GM21390 (cell line): Measurements from ENCODE around the gene FGF5.
"Not testable (repeated sequence)": the region's sequence is repeated elsewhere in the genome, so short reads cannot be mapped to it uniquely, and the experiment has no call there.

Source experiments
- ATAC-seq: cut with Tn5 transposase; IDR thresholded peaks from one replicate; pipeline ENCODE4 v1.9.1; 2021; ENCODE audit not compliant: unreplicated experiment

FGF5 gene

DNA sequence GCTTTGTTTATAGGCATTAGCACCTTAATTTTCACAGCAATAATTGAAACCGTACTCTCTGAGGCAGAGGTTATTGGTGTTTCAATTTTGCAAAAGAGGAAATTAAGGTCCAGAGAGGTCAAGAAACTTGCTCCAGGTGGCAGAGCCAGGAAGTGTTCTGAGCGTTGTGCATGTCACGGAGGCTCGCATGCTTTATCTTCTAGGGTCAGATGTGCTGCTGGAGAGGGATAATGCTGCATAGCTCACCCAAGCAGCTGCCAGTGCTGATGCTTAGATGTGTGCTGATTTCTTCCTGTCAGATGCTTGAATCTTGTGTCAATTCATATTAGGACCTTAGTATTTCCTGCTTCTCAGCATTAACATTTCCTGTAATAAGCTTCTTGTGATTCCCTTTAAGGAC lies 13.0 kb upstream of the FGF5 start:
- ATAC-seq, result no peak

DNA sequence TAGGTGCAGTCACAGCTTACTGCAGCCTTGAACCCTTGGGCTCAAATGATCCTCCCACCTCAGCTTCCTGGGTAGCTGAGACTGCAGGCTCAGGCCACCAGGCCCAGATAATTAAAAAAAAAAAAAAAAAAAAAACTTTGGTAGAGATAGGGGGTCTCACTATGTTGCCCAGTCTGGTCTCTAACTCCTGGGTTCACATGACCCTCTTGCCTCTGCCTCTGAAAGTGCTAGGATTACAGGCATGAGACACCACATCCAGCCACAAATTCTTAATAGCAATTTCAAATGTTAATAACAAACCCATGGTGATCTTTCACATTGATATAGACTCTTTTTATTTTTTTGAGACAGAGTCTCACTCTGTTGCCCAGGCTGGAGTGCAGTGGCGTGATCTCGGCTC lies 12.3 kb upstream of the FGF5 start:
- ATAC-seq, result no peak

DNA sequence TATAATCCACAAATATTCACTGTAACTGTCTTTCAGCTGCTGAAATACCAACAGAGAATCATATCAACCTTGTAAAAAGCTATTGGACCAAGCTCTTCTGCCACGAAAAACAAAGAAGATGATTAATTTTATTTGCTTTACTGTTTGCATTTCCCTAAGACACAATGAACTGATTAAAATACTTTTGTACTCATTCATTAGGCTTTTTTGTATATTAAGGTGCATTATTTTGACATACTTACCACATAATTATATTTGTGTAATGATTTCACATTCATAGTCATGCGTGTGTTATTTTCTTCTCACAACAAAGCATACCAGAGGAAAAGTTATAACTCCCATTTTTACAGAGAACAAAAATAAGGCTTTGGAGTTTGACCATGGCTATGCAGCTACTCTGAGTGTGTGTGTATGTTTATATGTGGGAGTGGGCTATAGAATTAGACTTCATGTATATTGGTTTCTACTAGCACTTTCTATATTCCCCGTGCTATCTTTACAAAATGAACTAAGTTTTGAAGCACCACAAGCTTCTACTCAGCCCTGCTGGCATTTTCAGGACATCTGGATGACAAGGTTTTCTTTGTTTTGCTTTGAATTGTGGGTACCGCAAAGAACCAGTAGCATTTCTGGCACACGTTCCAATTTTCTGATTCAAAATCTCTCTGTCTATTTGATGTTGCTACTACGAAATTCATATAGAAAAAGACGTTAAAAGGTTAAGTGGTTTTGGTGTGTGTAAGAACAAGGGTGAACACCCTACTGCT lies 11.0 kb upstream of the FGF5 start:
- ATAC-seq, result no peak

DNA sequence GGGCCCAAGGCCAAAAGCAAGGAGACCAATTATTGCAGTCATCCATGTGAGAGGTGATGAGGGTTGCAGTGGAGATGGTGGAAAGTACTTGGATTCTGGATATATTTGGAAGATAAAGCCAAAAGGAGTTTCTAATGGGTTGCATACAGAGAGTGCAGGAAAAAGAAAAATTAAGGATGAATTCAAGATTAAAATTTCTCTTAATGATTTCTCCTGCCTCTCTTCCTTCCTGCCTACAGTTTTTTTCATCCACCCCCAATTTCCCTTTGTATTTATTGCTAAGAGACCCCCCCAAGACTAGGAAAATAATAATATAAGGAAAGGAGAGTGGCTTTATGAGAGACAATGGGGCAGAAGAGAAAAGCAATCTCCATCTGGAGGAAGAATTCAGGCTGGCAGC lies 8.6 kb upstream of the FGF5 start:
- no peak for ATAC-seq

DNA sequence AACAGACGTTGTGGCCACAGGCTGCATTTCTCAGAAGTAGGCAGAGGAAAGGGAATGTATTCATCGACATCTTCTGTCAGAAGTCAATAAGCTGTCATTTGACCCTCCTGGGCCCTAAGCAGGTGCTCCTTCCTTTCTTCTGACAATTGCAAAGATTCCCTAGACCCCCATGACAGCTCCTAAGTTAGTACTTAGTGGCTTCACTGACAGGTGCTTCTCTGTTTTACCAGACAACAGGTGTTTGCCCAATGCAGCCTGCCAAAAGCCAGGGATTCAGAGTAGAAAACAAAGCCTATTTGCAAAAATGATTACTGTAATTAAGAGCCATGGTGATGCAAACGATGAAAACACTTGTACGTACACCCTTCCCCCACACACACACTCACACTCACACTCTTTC lies 7.5 kb upstream of the FGF5 start:
- no peak for ATAC-seq

DNA sequence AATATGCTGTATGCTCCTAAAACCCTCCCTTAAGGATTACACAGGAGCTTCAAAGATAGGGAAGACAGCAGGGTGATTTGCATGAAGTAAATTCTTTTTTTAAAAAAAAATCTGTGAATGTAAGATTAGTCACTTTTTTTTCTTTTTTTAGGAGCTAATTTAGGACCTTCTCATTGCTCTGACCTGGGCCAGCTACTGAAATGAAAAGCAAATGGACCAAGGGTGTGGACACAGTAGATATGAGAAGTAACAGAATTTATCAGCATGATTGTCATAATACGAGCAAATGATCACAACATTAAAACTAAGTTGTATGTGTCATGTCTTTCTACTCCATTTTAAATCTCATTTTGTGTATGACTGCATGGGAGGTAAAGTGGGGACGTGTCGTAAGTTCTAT lies 6.6 kb upstream of the FGF5 start:
- ATAC-seq, result no peak

DNA sequence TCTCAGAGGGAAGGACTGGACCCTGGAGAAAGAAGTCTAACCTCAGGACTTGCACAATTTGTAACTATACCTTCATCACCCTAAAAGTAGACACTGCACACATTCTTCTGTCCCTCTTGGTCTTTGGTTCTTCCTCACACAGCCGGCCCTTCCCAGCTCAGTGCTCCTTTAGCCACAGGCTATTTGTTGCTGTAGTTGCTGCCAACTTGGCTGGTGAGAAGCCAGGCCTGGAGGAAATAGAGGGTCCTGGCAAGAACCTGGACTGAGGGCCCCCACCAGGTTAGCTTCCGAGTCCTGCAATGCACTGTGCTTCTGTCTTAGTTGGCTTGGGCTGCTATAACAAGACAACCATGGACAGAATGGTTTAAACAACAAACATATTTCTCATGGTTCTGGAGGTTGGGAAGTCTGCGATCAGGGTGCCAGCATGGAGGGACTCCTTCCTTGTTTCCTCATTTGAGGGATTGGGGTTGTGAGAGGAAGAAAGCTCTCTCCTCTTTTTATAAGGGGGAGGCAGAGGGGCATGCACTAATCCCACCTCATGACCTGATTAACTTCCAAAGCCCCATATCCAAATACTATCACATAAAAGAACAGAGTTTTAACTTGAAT lies 4.4 kb upstream of the FGF5 start:
- no peak for ATAC-seq

DNA sequence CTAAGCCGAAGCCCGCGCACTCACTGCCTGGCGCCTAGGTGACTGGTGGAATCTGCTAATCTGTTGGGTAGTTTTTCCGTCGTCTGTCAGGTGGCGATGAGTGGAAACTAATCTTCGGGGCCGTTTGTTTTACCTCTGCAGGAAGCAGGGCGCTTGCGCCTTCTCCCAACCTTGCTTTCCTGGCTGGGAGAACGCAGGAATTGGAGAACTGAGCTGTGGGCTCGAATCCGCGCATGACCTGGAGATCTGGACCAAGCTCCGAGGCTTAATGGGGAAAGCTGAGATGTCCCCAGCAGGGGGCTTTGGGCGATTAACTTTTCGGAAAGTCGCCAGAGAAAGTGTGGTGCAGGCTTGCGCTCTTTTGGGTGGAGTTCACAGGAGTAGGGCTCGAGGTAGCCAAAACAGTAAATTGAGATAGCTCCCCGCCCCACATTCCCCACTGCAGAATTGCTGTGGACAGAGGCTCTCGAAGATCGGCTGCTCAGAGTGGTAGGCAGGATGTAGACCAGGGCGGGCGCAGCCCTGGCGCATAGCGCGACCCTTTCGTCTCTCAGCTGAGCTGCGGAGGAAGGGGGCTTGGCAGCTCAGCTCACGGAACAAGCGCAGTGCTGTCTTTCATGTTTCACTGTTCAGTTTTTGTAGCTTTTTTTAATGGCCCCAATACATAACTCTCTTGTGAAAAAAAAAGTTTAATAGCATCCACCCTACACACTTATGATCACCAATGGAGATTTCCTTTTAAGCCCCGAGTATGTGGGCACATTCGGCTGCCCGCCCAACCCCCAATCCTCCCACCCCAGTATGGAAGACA lies 2.7 kb upstream of the FGF5 start:
- no peak for ATAC-seq

DNA sequence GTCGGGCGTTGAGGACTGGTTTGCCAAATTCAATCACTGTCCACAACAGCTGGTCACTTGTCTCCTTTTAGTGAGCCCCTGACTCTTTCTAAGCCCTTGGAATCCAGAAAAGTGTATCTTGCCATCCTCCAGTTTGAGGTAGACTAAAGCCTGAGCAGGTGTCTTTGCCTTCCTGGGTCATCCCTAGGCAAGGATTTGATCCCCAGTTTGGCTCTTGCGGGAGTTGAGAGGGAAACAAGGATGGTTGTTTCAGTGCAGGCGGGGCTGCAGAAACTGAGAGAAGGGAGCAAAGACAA lies 2.2 kb upstream of the FGF5 start:
- no peak for ATAC-seq

DNA sequence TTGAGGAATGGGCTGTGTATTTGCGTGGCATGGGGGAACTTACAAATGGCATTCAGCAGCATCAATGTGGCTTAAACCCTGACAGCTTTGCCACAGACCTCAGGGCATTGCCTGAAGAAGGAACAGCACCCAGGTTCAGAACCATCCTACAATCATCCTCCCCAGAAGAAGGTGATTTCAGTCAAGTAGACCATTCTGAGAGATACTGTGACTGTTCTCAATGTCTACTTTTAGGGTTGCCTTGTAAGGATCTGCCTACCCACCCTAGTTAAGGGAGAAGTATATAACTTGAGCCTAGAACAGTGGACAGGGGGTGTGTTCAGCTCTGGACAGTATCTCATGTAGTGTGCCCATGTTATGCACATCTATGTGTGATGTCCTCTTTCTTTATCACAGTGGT lies 1.6 kb upstream of the FGF5 start:
- no peak for ATAC-seq

DNA sequence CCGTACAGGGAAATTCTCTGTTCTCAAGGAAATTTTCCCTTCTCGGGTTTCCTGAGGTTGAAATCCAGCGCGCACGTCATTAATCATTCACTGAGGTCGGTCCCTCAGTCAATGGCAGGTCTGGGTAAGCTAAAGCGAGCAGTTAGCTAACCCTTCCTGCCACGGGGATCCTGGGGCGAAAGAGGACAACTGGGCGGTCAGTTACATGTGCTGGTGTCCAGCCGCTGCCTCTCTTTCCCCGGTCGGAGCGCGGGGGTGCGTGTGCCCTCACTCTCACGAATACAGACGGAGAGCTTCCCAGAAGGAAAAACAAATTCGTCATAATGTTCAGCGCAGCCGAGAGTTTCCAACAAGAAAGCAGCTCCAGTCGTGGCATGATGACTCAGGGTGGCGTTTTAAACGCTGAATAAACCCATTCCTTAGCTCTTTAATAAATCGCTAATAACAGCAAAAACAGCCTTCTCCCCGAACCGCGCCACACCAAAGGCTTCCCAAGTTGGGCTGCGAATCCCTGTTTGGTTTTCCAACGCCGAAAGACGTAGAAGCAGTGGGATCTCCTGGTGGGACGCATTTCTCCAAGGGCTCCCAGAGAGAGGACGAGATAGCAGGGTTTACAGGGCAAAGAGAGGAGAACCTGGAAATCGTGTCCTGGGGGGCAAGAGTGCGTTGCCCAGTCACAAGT lies 752 bp upstream of the FGF5 start:
- ATAC-seq, result no peak

DNA sequence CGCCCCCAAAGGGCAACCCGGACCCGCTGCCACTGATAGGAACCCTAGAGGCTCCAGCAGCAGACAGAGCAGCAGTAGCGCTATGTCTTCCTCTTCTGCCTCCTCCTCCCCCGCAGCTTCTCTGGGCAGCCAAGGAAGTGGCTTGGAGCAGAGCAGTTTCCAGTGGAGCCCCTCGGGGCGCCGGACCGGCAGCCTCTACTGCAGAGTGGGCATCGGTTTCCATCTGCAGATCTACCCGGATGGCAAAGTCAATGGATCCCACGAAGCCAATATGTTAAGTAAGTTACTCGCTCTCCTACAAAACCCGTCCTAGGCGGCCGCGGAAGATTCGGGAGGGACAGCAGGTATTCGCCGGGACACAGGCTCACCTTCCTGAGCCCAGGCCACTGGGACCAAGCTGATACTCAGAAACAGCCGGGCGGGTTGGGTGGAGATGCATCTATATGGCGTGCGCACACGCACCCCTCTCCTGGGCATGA lies 477 bp downstream of the FGF5 start:
- no peak for ATAC-seq

DNA sequence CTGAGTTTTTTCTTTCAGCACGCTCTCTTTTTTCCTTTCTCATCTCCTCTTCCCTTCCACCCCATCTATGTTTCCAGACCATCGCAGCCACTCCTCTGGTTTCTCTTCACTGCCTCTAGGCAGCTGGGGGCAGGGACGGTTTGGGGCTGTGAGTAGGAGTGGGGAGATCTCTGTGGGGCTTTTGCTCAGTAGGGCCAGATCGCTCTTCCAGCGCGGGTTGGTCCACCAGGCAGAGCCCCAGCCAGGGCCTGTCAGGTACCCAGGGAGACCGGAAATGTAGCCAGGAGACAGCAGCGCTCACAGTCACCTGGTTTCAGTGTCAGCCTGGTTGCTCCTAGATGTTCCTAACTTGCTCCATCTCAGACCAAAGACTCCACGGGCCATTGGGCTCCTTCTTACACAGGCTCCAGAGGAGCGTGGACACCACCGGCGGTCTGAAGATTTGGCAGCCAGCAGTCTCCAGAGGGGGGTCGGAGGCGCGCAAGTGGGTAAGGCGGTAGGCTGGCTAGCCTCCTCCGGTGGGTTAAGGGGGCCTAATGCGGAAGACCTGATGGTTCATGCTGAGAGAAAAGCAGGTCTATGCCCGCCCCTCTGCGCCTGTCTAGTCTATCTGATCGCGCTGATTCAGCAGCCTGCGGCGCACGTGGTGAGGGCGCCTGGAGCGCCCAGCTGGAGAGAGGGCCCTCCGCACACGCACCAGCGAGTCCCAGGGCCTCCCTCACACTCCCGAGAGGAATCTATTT lies 1.8 kb downstream of the FGF5 start:
- no peak for ATAC-seq

DNA sequence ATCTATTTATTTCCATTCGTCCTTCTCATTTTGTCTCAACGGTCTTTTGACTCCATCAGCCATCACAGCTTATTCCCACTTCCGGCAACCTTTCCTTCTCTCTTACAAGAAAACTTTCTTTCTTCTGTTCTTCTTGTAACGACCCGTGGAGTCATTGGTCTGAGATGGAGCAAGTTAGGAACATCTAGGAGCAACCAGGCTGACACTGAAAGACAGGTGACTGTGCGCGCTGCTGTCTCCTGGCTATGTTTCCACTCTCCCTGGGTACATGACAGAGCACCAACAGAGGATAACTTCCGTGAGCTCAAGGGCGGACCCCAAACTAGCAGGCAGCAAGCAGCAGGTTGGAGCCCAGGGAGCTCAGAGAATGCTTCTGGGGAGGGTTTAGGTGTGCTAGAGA lies 2.5 kb downstream of the FGF5 start:
- ATAC-seq, result no peak

DNA sequence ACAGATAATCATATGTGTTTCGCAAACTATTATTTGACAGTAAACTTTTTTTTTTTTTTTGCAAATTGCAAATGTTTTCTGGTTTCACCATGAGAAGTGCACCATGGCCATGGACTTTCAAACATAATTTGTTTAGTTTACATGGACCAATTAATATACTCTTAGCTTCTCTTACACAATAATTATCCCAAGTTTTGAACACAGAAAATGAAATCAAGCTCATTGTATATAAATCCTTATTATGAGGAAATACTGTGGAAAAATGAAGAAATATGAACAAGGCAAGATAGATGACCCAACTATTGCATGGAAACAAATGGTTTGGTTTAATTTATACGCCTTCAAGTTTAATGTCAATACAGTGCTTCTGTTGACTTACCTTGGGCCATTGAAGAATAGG lies 3.9 kb downstream of the FGF5 start:
- ATAC-seq, result no peak

DNA sequence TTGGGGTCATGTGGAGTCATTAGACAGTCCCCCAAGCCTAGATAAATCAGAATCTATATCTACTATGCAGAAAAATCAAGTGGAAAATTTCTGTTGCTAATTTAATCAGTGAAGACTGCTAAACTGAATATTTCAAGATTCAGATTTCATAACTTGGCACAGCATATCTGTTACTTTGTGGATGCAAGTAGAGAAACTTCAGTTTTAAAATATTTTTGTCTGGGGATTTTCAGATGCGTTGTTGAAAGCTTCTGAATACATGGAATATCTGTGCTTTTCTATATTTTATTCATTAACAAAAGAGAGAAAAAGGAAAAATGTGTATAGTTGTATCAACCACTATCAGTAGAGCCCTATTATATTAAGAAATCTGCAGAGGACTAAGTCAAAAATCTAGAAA lies 4.4 kb downstream of the FGF5 start:
- ATAC-seq, result no peak

DNA sequence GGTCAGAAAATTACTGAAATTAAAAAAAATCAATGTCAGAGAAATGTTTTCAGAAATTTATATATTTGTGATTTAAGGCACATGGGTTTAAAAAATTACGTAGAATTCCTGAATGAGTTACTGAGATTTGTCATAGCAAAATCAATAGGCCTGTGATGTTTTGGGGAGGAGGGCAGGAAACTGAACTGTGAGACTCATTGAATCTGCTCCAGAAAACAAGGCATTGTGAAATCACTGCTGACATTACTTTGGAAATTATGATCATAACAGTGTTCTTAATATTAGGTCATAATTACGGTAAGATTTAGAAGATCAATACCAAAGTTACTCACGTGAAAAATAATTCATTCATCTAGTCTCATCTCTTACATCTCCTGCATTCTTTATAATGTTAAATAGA lies 5.3 kb downstream of the FGF5 start:
- ATAC-seq, result no peak

DNA sequence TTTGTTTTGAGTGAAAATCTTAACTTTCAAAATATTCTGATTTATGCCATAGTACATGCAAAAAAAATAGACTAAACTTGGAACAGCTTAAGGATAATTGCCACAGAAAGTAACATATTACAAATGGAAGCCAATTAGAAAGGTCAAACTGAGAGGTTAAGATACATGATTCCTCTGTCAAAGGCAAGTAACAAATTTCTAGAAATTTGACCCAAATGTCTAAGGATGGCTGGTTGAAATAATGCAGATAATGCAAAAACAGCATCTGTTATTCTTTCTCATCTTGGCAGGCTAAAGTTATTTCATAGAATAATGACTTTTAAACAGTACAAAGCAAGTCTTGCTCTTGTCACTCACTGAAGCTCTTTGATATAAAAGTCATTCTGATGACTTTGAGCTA lies 10.5 kb downstream of the FGF5 start:
- ATAC-seq, result no peak

DNA sequence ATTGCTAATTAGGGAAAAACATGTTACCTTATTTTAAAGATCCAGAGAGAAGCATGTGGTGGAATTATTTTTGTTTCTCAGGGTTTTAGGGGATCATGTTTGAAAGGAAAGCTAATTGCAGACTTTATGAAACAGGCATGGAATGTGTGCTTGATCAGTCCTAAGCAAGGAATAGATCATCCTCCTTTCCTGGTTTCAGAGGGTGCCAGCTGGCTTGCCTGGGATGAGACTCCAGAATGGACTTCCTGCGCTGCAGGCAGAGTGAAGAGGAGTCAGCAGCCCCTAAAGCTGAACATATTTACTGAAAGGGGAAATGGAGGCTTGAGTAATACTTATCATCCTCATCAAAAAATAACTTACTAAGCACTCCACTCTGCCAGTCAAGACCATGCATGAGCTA lies 13.3 kb downstream of the FGF5 start:
- ATAC-seq, result no peak

DNA sequence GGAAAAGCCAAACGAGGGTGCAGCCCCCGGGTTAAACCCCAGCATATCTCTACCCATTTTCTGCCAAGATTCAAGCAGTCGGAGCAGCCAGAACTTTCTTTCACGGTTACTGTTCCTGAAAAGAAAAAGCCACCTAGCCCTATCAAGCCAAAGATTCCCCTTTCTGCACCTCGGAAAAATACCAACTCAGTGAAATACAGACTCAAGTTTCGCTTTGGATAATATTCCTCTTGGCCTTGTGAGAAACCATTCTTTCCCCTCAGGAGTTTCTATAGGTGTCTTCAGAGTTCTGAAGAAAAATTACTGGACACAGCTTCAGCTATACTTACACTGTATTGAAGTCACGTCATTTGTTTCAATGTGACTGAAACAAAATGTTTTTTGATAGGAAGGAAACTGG lies 20.0 kb downstream of the FGF5 start:
- no peak for ATAC-seq

DNA sequence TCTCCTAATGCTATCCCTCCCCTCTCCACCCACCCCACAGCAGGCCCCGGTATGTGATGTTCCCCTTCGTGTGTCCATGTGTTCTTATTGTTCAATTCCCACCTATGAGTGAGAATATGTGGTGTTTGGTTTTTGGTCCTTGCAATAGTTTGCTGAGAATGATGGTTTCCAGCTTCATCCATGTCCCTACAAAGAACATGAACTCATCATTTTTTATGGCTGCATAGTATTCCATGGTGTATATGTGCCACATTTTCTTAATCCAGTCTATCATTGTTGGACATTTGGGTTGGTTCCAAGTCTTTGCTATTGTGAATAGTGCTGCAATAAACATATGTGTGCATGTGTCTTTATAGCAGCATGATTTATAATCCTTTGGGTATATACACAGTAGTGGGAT lies 24.2 kb downstream of the FGF5 start:
- not testable (repeated sequence) for ATAC-seq
